SK-N-MC (cell line): ENCODE results near the gene SLC6A6.

ENCODE experiments used
- EZH2 ChIP-seq: fragments of 200-600 bp; sonication (generic); IDR thresholded peaks from one replicate; pipeline ENCODE4 v1.6.1; 2017; ENCODE audit warnings: antibody characterized with exemption
- POLR2AphosphoS5 ChIP-seq: IDR thresholded peaks from 2 replicates; pipeline ENCODE4 v1.6.1; 2012; ENCODE audit warnings: mild to moderate bottlenecking, low read depth, low read length, borderline replicate concordance

GRCh38 chr3:14397046-14397445, 5.4 kb upstream of the SLC6A6 start:
- TF ChIP-seq EZH2 (no peak), POLR2AphosphoS5 (no peak)
